Tongue (tissue), 3 donors: ENCODE measurements around the gene ANKRD20A1. TPM values are rescaled to one million over a fixed set of nuclear protein-coding genes. Genes with fewer than 3 reads are reported as not detected.
"Not testable (repeated sequence)": the region's sequence is repeated elsewhere in the genome, so short reads cannot be mapped to it uniquely, and the experiment has no call there.

Experiments used
- DNase-seq: peaks from one replicate; pipeline ENCODE4 v3.0.0-alpha.2; 2015
- small RNA-seq: library from RNA; depleted of rRNA; stranded (forward); fragments of <200 nt; gene quantifications from one replicate; pipeline ENCODE3, GENCODE V24; 2014; ENCODE audit warnings: low replicate concordance
- total RNA-seq: library from RNA; depleted of rRNA; stranded (reverse); fragments of >200 nt; gene quantifications from one replicate; pipeline ENCODE4 v1.2.3, GENCODE V29; 2014

ANKRD20A1 gene
- not detected for total RNA-seq

DNA sequence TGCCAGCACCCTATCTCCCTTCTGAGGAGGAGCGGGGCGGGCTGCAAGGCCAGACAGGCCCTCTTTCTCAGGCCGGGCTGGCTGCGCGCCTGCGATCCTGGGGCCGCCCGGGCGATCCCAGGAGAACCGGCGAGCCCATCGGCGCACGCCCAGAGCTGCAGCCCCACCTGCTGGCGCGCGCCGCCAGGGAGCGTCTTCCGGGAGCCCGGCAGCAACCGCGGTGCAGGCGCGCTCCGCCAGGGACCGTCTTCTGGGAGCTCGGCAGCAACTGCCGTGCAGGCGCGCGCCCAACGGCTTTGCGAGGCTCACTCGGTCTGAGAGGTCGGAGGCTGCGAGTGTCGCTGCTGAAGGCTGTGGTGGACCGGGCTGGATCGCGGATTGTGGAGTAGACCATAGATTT lies at the start of gene ANKRD20A1:
ANKRD20A1 (plus strand) TSS at position 61 of the 400 bp plus-strand sequence. CDS start 496 bp downstream, outside the sequence.
- peak; percentile 15 for DNase-seq

- not testable (repeated sequence) for DNase-seq
Measured at GRCh38 chr9:67832088-67832487, 26.6 kb upstream of the ANKRD20A1 start.

Small RNA genes within 50 kb of the gene (small RNA-seq; reads per million reads assigned to genes)
- not detected for gene RNU6-368P
